Heart left ventricle (tissue), 16 donors: Measurements from ENCODE around the gene FSD1. TPM values are rescaled to one million over a fixed set of nuclear protein-coding genes. Genes with fewer than 3 reads are reported as not detected.
A peak's percentile ranks its signal among the peaks of the same experiment; 100 is the strongest.

Experiments
- ATAC-seq, 4 donors: fragments of 200-7000 bp; cut with Tn5 transposase; one replicate each; pipeline ENCODE4 v1.9.1; 2020 to 2022; ENCODE audit warnings: moderate library complexity in 4 of 4, mild to moderate bottlenecking in 3 of 4, moderate number of reproducible peaks in 1 of 4
- DNase-seq, 5 donors: peaks; one replicate each; pipeline ENCODE4 v3.0.0-alpha.2; 2020
- H3K27ac ChIP-seq, 12 donors: fragments of 200-600 bp; sonication (generic) in 4 of 12; one replicate each; pipeline versions ENCODE4 v1.5.0 to v1.8.0; 2016 to 2022; ENCODE audit warnings: mild to moderate bottlenecking in 2 of 12
- H3K27me3 ChIP-seq, 9 donors: fragments of 200-600 bp; sonication (generic) in 2 of 9; one replicate each; pipeline versions ENCODE4 v1.5.1 to v1.8.0; 2016 to 2022; ENCODE audit warnings: mild to moderate bottlenecking in 3 of 9
- H3K36me3 ChIP-seq, 9 donors: fragments of 200-600 bp; sonication (generic) in 2 of 9; one replicate each; pipeline versions ENCODE4 v1.5.0 to v1.8.0; 2018 to 2022; ENCODE audit warnings: mild to moderate bottlenecking in 2 of 9
- H3K4me1 ChIP-seq, 12 donors: fragments of 200-600 bp; sonication (generic) in 4 of 12; one replicate each; pipeline versions ENCODE4 v1.5.0 to v1.8.0; 2016 to 2022; ENCODE audit warnings: mild to moderate bottlenecking in 3 of 12
- H3K4me3 ChIP-seq, 12 donors: fragments of 200-600 bp; sonication (generic) in 4 of 12; one replicate each; pipeline versions ENCODE4 v1.5.0 to v1.8.0; 2017 to 2022; ENCODE audit warnings: mild to moderate bottlenecking in 9 of 12, moderate library complexity in 4 of 12
- H3K9me3 ChIP-seq, 12 donors: fragments of 200-600 bp; sonication (generic) in 4 of 12; one replicate each; pipeline versions ENCODE4 v1.5.0 to v1.8.0; 2016 to 2022; ENCODE audit warnings: mild to moderate bottlenecking in 1 of 12
- CTCF ChIP-seq, 12 donors: fragments of 200-600 bp; sonication (generic) in 4 of 12; IDR thresholded peaks; one replicate each; pipeline versions ENCODE4 v1.5.0 to v1.8.0; 2018 to 2022; ENCODE audit warnings: antibody characterized with exemption in 12 of 12, mild to moderate bottlenecking in 5 of 12
- POLR2A ChIP-seq, 2 donors: fragments of 450-650 bp; IDR thresholded peaks; one replicate each; pipeline ENCODE4 v1.6.1; 2017; ENCODE audit warnings: antibody characterized with exemption in 2 of 2, mild to moderate bottlenecking in 2 of 2, moderate library complexity in 2 of 2
- WGBS, 4 donors: extraction: QIAGEN DNeasy Blood & Tissue Kit in 2 of 4; methylation state at CpG; one replicate each; pipeline versions ENCODE4 v1.1.5 to v1.1.7; 2013 to 2018; 5-methylcytosine and 5-hydroxymethylcytosine counted together
- intact Hi-C, 10 donors: fragments of 100-400 bp; cut with DNase I; formaldehyde crosslinking; loops; one replicate each; pipeline versions ENCODE4 v1.11.1 to v1.14.2; 2022
- polyA plus RNA-seq, 2 donors: library from polyadenylated mRNA; stranded (reverse); fragments of 200-250 nt; gene quantifications; one replicate each; pipeline ENCODE4 v1.2.3, GENCODE V29; 2013
- total RNA-seq, 9 donors: library from RNA; depleted of rRNA in 2 of 9; stranded (reverse); fragments of >200 nt in 2 of 9; fragmentation: NEBNext Ultra II Directional in 3 of 9; extraction: Animal tissue kit (Norgen Biotek cat#: 25700) in 3 of 9; gene quantifications; one replicate each; pipeline versions ENCODE4 v1.1.0 to v1.2.4, GENCODE V29; 2016 to 2023
- donor health status: ischemic (EF 13 %, LVEDD 7.1; RV severe dilation, severe dysfunction).
- donor health status: healthy with polysubstance abuse.
- donor health status: DM: no; HTN: yes; CAD: no.
- donor health status: DM: no; HTN: no; CAD: no.
- donor health status: ischemic (EF 25% LVEDD 6.9; RV normal size, moderate dysfunction).
- donor health status: ischemic (EF 25% LVEDD 5.7; RV mildly dilated, moderate dysfunction).
- donor health status: healthy.
- donor health status: DM: yes; HTN: yes; CAD: no.
- donor health status: ischemic (EF 35%, LVEDD 5.7; RV mildly dilated, moderate dysfunction).
- donor health status: nonischemic (EF 11% LVEDD 7.7; RV severe dilation, severe dysfunction).
- donor health status: DM: yes; HTN: yes; CAD: no.
- donor health status: PGD.
- donor health status: ischemic (EF 29% LVEDD 5.4; RV normal size, mild dysfunction).
- donor health status: nonischemic (EF 23%, LVEDD 6.1; RV moderate dilation, normal function).

Gene FSD1
- total and polyA plus RNA-seq, 11 donors = 0.04 to 1.2 TPM; not detected in 9

GRCh38 chr19:4370418-4371041 lies 66.1 kb downstream of the FSD1 start:
- DNase-seq (peak in 1 of 5 donors; percentile 15), ATAC-seq (no peak)
- peak overlapping the region in 2 of 12 donors; percentile 47 to 50 for H3K4me3 ChIP-seq
- intact Hi-C loops = no loop called here
- H3K36me3 ChIP-seq = peaks cover 0 to 25% (median 6%) of the 10 kb centered on the region in 9 donors
- no peaks in the 10 kb centered on the region for H3K9me3 ChIP-seq
- peaks cover 21 to 86% (median 78%) of the 10 kb centered on the region in 12 donors for H3K4me1 ChIP-seq
- 90 to 96% (median 94%) methylated on average over 10 to 15 of the region's 15 CpGs for WGBS, 4 donors
- TF ChIP-seq CTCF (IDR thresholded peaks at IDR 0.05) (no peak), POLR2A (IDR thresholded peaks at IDR 0.05) (no peak)
- H3K27ac ChIP-seq = peak overlapping the region in 5 of 12 donors; percentile 19 to 94 (median 74)
- H3K27me3 ChIP-seq = no peaks in the 10 kb centered on the region

GRCh38 chr19:4371247-4372164 lies 67.1 kb downstream of the FSD1 start:
- Histone ChIP-seq H3K4me3 (no peak overlapping the region), H3K4me1 (peaks cover 24 to 96% (median 87%) of the 10 kb centered on the region in 12 donors), H3K36me3 (peaks cover 0 to 15% (median 0%) of the 10 kb centered on the region in 9 donors), H3K9me3 (no peaks in the 10 kb centered on the region), H3K27ac (peak overlapping the region in 2 of 12 donors; percentile 19 to 94), H3K27me3 (no peaks in the 10 kb centered on the region)
- DNase-seq = peak in 3 of 5 donors; percentile 19 to 60 (median 47)
- TF ChIP-seq CTCF (IDR thresholded peaks at IDR 0.05) (no peak), POLR2A (IDR thresholded peaks at IDR 0.05) (no peak)
- ATAC-seq = no peak
- 82 to 91% (median 85%) methylated on average over 23 to 31 of the region's 31 CpGs for WGBS, 4 donors
- intact Hi-C loops = loop anchor here in 1 of 10 donors (2.0 kb wide), 1 partner anchor 27 kb away; no protein-coding TSS in a partner anchor

GRCh38 chr19:4372165-4373012 lies 68.0 kb downstream of the FSD1 start:
- TF ChIP-seq POLR2A (IDR thresholded peaks at IDR 0.05) = no peak
- TF ChIP-seq CTCF (IDR thresholded peaks at IDR 0.05) = no peak
- DNase-seq (no peak), ATAC-seq (no peak)
- Histone ChIP-seq H3K9me3 (no peaks in the 10 kb centered on the region), H3K36me3 (peaks cover 0 to 9% (median 0%) of the 10 kb centered on the region in 9 donors), H3K4me1 (peaks cover 24 to 100% (median 93%) of the 10 kb centered on the region in 12 donors), H3K27ac (peak overlapping the region in 8 of 12 donors; percentile 72 to 94 (median 81)), H3K4me3 (no peak overlapping the region), H3K27me3 (no peaks in the 10 kb centered on the region)
- intact Hi-C loops = loop anchor here in 1 of 10 donors (2.0 kb wide), 1 partner anchor 26 kb away; no protein-coding TSS in a partner anchor
- 80 to 89% (median 87%) methylated on average over 19 to 22 of the region's 22 CpGs for WGBS, 4 donors
